ENCODE data around the gene LRMDA.

Gene LRMDA

DNA sequence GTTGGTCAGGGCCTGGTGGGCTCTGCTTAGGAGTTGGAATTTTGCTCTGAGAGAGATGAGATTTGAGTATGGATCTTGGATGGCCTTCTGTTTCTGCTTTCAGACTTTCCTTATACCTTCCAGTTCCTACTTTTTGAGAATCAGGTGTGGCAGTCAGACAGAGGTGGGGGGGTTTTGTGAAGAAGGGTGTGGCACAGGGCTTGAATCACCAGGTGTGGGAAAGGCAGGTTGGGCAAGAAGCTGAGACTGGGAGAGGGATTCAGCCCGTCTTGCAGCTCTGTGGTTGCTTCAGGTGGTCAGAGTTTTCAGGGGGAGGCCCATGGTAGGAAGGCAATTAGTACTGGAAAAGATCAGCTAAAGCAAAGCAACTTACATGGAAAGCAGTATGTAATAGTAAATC lies 340.2 kb downstream of the LRMDA start:
- no peak overlapping the region for H3K4me3 ChIP-seq (ENCODE audit: low read depth, low read length)
- TF ChIP-seq, protein P1, sequence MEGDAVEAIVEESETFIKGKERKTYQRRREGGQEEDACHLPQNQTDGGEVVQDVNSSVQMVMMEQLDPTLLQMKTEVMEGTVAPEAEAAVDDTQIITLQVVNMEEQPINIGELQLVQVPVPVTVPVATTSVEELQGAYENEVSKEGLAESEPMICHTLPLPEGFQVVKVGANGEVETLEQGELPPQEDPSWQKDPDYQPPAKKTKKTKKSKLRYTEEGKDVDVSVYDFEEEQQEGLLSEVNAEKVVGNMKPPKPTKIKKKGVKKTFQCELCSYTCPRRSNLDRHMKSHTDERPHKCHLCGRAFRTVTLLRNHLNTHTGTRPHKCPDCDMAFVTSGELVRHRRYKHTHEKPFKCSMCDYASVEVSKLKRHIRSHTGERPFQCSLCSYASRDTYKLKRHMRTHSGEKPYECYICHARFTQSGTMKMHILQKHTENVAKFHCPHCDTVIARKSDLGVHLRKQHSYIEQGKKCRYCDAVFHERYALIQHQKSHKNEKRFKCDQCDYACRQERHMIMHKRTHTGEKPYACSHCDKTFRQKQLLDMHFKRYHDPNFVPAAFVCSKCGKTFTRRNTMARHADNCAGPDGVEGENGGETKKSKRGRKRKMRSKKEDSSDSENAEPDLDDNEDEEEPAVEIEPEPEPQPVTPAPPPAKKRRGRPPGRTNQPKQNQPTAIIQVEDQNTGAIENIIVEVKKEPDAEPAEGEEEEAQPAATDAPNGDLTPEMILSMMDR (IDR thresholded peaks at IDR 0.05; ENCODE audit: borderline replicate concordance, insufficient read depth, low read depth, low read length): no peak

DNA sequence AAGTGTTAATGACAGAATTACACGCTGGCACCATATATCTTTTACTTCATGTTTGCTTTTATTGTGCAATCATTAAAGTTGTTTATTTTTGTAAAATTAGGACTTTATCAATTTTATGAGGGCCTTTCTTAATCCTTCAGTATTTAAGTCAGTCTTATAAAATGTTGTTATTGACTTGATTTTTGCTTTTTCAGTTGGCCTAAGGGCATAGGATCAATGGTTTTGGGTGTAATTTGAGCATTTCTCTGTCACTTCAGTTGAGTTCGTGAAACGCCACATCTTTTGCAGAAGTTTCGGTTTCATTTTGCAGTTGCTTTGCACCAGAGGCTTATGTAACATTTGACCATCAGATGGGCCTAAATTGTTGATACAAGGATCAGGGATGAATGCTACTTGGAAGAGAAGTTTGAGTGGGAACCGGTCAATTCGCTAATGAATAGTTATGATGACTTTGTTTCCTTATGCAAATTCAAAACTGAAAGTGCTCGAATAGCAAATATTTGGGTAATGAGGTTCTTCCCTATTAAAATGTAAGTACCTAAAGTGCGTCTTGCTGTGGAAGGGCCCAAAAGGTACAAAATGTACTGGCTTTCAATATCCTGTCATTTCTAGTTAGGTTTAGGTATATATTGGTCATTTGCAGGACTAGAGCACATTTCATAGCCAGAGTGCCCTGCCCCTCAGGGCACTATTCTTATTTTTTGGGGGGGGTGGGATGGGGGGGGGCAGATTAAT lies 340.9 kb downstream of the LRMDA start:
- TF ChIP-seq, protein P1 (IDR thresholded peaks at IDR 0.05; ENCODE audit: borderline replicate concordance, insufficient read depth, low read depth, low read length): no peak
- no peak overlapping the region for H3K4me3 ChIP-seq (ENCODE audit: low read depth, low read length)

DNA sequence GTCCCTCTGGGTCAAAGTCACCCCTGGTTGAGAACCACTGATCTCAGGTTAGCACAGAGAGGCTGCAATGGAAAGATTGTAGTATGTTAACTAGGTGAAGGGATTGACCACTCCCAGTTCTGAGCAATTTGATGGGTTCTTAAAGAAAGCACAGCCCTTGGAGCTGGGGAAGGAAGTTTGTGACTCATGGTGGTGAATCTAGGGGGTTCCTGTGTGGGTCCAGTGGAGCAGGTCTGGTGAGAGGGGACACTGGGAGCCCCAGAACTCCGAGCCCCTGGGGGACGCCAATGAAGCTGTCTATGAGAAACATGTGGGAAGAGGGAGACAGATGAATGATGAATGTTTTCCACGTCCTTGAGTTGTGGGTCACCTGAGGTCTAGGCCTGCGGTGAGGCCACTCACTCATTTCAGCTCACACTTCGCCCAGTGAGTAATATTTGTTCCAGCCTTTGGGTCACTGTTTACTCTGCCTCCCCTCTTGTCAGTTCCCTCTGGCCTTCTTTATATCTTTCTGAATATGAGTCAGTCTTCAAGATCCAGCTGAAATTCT lies 341.9 kb downstream of the LRMDA start:
- H3K4me3 ChIP-seq (ENCODE audit: low read depth, low read length): no peak overlapping the region
- TF ChIP-seq, protein P1 (IDR thresholded peaks at IDR 0.05; ENCODE audit: borderline replicate concordance, insufficient read depth, low read depth, low read length): no peak

DNA sequence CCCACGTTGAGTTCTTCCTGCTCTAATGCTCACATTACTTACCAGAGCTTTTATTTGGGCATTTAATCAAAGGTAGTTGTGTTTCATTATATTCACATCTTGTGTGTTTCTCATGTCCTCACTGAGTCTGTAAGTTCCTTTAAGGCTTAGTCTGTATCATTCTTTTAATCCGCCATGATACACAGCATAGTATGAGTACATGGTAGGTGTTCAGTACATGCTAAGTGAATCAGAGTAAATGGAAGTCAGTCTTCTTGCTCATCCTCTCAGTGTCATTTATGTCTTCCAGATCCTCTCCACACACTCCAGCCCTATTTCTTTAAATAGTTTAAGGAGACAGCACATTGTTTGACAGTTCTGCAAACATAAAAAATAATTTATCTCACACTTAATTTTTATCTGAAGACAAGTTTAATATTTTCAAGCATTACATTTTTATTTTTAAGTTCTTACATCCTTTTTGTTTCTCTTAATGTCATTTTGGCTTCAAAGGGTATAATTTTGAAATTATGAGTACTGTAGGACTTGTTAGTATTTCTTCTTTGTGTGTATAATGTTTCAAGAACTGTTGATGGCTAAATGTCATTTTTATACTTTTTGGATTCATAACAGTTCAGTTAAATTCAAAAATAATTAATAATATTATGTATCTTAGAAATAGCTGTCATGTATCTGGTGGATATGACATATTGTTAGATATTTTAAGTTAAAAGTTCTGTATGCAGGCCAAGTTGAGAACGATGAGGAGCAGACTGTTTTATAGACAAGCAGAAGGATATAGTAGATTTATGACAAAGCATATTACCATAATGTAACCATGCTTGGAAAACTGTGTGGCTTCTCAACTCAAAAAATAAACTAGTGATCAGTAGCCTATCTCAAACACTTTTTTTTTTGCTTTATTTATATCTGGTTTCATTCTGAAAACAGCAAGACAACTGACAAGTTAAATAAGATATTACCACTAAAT lies 342.7 kb downstream of the LRMDA start:
- no peak overlapping the region for H3K4me3 ChIP-seq (ENCODE audit: low read depth, low read length)
- TF ChIP-seq, protein P1 (IDR thresholded peaks at IDR 0.05; ENCODE audit: borderline replicate concordance, insufficient read depth, low read depth, low read length): no peak

DNA sequence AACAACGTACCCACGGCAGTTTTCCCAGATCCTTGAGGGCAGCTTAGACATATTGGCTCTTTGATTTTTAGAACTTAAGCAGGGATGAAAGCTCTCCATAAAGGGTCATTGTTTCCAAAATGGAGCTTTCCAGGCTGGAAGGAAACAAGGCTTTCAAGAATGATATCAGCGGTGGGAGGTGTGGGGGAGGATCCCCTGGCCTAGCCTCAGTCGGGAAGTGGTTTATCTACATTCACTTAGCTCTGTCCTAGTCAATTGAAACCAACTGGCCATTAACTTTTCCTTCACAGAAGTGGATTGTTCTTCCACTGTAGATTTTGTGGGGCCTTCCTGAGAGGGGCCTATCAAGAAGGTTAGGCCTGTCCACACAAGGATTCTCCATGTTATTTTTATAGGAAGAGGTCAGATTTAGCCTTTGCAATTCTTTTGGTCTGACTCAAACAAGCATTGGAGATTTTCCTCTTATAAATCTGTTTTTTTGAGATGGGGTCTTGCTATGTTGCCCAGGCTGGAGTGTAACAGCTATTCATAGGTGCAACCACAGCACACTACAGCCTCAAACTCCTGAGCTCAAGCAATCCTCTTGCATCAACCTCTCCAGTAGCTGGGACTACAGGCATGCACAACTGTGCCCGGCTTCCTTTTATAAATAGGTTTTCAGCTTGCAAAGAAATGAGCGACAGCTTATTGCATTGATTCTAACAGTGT lies 343.5 kb downstream of the LRMDA start:
- TF ChIP-seq, protein P1 (IDR thresholded peaks at IDR 0.05; ENCODE audit: borderline replicate concordance, insufficient read depth, low read depth, low read length): no peak
- H3K4me3 ChIP-seq (ENCODE audit: low read depth, low read length): no peak overlapping the region

DNA sequence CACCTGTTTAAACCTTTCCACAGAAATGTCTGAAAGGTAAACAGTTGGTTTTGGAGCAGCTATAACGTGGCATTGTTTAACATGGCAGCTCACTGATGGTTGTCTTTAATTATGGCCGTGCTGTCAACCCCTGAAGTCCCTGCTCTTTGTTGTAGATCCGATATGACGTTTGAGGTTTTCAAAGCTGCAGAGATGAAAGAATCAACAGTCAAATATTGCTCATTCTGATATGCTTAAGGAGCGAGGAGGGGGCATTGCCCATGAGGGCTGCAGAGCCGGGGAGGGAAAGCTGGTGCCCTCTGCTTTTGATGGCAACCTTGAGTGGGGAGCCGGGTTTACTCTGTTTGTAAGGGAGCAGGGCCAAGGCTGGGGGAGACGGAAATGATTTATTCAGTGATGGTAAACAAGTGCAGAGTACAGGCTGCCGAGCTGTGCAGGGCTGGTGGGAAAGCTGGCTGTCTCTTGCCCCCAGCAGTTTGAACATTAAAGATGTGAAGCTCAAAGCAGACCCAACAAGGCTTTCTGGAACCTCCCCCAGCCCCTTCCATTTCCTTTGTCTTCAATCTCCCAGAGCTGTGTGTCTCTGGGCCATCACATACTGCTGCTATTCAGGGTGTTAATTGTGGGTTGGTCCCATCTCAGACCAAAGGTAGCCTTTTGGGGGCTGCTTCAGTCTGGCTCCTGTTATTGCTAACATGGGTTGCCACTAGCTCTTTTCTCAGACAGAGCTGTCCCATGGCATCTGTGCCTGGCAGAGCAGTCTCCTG lies 345.5 kb downstream of the LRMDA start:
- TF ChIP-seq, protein P1 (IDR thresholded peaks at IDR 0.05; ENCODE audit: borderline replicate concordance, insufficient read depth, low read depth, low read length): no peak
- no peak overlapping the region for H3K4me3 ChIP-seq (ENCODE audit: low read depth, low read length)
